ENCODE results near the gene KIF12.
A peak's percentile ranks its signal among the peaks of the same experiment; 100 is the strongest.

Gene KIF12

DNA sequence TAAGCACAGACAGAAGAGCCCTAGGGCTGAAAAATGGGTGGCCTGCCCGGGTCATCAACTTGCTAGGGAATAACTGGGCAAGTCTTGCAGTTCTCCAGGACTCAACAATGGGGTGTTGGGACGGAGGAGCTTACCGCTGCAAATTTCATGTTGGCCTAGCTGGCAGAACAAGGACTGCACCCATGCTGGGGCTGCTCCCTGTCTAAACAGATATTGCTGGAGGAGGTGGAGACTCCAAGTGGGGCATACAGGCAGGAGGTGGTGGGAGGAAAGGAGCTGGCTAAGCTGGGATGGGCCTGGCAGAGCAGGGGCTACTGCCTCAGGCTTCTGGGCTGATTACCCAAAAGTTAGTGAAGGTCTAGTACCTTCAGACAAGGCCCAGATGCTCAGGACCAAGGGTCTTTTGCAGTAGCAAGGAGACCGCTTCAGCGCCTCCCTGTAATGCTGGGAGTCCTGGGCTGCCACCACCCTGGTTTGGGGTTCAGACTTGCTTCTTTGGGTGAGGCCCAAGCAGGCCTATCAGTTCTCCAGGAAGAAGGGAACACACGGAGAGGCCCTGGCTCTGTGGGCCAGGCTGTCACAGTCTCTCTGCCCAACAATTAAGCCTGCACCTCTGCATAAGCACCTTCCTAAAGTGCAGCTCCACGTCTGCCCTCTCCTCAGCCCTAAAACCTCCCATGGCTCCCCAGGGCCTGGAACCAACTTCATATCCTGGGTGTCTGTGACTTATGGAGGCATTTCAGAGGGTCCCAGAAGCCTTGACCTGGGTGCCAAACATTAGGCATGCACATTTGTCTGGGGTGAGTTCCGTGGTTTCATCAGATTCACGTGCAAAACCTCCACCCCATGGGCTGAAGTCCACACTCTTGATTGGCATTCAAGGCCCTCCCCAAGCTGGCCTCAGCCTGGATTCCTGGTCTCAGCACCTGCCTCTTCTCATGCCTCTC is 24.2 kb upstream of the KIF12 start:
- no peak for DNase-seq (ENCODE audit: low spot score)

DNA sequence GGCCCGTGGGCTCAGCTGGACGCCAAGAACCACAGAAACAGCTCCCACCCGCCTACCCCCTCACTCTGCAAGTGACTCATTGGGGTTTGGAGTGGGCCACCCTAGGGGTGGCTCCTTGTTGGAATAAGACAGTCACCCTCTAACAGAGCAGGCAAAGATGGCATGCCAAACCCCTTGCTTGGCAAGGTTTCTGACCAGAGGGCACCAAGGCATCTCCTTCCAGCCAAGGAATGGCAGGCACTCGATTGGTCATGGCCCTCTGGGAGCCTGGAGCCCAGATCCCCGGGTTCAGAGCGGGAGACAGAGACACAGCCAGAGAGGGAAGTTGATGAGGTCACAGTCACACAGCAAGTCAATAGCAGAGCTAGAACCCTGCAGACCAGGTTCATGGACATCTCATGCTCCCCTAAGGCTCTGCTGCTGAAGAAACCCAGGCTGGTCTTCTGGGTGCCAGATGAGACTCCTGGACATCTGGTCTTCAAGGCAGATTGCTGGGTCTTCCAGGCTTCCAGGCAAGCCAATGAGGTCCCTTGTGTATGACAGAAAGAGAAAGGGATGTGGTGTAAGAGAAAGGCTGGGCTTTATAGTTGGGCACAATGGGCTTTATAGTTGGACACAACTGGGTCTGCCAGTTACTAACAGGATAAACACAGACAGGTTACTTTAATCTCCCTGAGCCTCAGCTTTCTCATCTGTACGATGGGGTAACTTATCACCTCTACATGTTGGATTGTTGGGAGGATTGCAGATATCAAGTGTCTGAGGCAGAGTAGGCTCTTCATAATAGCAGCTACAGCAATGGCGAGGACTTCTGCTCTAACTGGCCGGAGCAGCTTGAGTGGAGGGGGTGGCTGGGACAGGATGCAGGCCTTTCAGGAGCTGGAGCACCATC is 23.3 kb upstream of the KIF12 start:
- no peak for DNase-seq (ENCODE audit: low spot score)

DNA sequence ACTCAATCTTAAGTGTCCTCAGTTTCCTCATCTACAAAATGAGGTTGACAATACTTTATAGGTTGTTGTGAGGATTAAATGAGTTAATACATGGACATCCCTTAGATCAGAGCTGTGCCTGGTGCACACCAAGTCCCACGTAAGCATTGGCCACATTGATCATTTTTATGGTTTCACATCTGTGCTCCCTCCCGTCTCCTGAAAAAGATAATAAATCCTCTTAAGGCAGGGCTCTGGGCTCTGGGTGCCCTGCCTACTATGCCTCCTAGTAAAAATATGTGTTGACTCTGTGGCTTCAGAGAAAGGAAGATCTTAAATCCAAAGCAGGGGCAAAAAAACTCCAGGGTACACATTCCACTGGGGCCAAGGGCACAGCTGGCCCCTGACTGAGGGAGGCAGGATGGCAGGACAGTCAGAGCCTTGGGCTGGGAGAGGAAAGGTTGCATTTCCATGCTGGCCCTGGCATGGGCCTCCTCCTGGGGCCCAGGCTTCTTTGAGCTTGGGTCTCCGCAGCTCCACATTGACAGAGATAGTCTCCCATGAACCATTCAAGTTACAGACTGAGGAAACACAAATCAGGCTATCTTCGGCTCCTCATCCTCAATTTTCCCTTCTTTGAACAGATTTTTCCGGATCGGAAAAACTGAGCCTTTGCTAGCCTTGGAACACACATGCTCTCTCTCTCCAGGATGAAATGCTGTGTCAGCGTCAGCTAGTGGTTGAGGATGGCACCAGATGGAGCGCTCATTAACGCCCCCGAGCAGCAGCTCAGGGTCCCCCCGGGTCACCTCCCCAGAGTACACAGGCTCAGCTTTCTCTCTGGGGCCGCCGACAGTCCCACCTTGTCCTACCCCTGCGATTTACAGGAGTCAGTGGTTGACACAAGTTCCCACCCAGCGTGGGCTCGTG is 22.4 kb upstream of the KIF12 start:
- DNase-seq (ENCODE audit: low spot score) = no peak

DNA sequence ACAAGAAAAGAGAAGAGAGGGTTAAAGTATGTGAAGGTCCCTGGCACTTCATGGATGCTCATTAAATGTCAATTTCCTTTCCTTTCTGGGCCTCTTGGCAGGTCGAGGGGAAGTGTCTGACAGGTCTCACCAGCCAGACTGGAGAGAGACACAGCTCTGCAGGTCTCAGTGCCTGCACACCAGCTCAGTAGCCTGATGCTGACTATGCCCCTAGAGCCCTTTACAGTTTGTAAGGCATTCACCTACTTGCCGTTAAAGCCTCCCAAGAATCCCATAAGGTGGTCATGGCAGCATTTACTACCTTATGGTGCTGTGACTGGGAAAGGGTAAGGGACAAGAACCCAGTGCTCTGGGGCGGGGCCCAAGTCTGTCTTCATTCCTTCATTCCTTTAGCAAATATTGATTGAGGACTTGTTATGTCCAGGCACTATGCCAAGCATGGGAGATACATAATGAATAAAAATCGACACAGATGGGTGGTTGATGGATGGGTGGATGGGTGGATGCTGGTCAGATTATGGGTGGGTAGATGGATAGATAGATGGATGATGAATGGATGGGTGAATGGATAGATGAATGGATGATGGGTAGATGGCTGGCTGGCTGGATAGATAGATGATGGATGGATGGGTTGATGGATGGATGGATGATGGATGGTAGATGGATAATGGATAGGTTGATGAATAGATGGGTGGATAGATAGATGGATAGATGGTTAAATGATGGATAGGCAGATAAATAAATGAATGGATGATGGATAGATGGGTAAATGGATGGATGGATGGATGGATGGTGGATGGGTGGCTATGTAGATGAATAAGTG is 21.3 kb upstream of the KIF12 start:
- no peak for DNase-seq (ENCODE audit: low spot score)

DNA sequence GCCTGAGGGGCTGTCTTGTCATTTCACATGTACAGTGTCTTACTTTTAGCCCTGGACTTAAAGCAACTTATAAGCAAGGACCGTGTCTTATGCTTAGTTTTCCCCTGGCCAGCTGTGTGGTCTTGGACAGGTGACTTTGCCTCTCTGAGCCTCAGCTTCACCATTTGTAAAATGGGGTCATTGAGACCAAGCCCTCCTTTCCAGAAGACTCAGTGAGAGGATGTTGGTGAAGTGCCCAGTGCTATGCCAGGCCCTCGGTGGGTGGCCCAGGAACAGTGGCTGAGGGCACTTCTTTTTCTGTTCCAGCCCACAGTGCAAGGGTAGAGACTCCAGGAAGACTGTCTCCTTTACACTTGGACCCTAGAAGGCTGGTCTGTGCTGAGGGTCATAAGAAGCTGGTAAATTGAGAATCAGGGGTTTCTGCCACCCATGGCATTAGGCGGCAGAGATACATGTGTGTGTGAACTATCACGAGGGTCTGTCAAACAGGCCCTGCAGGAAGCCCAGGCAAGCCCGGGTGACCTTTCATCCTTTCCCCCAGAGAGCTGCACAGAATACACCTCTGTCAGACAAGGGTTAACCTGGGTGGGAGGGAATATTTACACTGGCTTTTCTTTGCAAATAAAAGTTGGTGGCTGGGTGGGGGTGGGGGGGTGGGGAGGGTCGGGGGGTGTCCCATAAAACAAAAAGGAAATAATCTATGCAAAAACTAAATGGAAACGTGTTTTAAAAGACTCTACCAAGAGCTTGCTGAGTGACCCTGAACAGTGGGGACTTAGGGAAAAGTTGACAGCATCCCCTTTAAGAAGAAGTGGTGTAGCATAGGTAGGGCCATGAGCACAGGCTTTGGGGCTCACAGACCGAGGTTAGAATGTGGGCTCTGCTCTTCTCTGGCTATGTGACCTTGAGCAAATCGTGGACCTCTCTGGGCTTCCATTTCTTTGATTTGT is 20.4 kb upstream of the KIF12 start:
- DNase-seq (ENCODE audit: low spot score) = no peak

DNA sequence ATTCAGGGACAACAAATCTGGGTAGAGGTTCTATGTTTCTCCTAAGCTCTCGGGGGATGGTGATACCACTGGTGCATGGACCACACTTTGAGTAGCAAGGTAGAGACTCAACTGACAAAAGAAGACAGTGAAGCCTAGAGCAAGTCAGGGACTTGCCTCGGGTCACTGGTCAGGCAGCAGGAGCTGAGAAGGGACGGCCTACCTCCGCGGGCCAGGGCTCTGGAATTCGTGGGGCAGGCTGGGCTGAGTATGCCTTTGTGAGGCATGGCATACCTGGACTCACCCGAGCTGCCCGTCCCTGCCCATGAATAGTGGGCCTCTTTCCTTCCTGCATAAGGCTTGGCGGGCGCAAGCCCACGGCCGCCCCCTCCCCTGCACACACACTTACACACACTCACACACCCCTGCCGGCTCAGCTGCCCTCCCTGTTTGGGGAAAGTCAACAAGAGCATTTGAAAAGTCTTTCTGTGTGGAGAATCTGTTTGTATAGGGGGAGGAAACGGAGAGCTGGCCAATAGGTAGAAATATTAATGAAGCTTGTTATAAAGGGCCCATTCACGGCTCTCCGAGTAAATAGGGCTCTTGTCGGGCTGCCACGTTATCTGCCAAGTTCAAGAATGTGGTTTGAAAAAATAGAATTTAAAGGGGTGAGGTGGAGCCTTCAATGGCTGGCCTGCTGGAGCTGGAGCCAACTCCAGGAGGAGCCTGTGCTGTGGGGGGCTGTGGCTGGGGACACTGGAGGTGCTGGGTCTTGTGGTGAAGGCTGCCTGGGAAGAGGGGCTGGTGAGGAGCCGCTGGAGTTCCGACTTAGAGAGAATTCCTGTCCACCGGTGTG is 19.1 kb upstream of the KIF12 start:
- no peak for DNase-seq (ENCODE audit: low spot score)

DNA sequence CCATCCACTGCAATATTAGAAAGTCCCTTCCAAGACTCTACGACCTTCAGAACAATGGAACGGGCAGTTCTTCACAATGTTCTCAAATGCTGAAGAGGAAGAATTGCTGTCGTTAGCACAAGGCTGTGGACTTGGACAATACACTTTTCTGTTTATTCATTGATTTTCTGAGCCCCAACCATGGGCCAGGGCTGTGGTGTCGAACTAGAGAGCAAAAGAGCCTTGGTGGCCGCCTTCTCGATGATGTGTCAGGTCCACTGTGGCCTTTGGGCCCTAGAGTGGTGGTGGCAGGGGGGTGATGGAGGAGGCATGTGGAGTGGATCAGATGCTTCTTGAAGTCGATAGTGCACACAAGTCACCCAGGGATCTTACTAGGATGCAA is 18.5 kb upstream of the KIF12 start:
- no peak for DNase-seq (ENCODE audit: low spot score)

DNA sequence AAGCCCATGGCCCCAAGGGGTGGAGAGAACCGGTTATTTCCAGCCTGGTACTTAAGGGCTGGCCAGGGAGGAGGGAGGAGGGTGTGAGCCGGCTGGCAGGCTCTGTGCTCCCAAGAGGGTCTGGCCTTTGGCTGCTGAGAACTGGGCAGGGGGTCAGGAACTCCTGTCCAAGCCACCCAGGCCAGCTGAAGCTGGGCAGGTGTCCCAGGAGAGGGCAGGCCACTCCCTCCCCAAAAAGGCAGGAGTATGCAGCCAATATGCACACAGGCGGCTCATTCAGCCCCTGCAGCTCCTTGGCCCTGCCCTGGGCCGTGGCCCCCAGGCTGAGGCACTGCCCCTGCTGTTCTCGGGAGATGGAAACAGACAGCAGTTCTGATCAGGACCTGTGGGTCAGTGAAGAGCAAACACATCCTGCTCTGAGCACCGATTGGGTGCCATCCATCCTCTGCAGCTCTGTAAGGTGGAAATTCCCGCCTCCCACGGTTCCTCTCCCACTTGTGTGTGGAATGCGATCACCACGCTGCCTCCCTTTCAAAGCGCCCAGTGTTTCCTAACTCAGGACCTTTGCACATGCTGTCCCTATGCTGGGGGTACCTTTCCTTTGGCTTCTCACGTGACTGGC is 17.1 kb upstream of the KIF12 start:
- DNase-seq (ENCODE audit: low spot score) = no peak

DNA sequence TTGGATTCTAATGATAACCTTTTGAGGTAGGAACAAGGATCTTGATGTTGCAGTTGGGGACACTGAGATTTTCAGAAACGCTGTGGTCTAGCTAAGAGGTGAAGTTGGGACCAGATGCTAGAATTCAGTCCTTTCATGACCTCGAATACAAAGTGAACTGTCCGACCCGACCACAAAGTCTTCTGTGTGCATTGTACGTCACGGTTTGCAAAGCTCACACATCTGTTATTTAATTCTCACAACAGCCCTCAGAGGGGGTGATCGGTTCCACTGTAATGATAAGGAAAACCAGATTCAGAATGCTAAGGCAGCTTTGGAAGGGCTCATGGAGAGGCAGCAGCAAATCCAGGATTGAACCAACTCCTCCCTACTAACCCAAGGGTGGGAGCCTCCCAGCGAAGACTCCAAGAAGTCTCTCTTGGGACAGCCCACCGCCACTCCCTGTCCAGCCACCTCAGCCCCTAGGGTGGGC is 16.6 kb upstream of the KIF12 start:
- DNase-seq (ENCODE audit: low spot score) = no peak

DNA sequence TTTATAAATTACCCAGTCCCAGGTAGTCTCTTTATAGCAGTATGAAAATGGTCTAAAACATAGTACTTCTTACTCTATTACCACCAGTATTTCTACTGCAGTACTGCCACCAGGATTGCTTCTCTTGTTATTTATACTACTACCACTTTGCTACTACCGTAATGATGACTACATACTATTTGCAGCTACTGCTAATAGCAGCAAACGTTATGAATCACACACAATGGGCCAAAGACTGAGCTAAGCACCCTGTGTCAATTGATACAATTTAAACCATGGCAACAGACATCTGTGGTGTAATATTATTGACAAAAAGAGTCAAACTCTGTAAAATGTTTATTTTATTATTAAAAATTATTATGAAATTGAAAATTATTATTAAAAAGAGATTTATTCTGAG is 15.3 kb upstream of the KIF12 start:
- no peak for DNase-seq (ENCODE audit: low spot score)

DNA sequence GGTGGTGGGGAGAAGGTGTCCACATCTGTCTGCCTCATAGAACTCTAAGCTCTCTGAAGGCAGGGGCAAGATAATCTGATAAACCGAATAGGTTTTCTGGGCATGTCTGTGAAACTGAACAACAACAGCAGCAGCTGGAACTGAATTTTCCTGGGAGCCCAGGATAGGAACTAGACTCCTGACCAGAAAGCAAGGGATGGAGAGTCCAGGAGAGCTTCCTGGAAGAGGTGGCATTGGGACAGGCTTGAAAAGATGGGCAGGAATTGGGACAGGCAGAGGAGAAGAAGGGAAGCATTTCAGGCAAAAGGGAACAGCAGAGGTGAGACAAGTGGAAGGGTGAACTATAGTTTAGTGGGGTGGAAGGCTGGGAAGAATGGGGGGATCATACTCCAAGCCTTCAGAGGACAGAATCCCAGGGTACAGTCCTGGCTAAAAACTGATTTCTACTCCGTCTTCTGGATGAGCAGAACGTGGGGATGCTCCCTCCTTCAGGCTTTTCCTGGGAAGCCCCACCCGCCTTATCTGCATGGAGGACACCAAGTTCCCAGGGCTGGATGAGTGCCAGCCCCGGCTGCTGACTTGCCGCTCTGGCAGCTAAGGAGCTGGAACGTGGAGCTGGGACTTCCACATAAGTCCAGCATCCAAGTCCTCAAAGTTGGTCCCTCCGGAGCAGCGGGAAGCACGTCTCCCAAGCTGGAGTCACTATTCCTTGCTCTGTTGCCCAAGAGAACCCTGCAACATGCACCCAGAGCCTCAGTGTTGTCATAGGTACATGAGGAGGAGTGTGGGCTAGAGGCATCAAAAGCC is 13.9 kb upstream of the KIF12 start:
- no peak for DNase-seq (ENCODE audit: low spot score)

DNA sequence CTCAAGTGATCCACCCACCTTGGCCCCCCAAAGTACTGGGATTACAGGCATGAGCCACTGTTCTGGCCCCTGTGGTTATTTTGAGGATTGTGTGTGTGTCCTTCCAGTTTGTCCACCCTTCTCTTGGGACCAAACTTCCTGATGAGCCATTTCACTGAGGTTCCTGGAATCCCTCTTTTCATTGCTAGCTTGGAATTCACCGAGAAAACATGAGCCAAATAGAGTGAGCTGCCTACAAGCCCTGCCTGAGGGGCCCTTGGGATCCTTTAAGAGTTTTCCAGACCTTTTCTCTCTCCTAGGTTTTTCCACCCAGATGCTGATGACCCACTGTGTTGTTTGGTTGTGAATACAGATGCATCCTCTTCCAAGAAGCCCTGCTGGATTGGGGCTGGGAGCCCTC is 13.2 kb upstream of the KIF12 start:
- DNase-seq (ENCODE audit: low spot score) = no peak

DNA sequence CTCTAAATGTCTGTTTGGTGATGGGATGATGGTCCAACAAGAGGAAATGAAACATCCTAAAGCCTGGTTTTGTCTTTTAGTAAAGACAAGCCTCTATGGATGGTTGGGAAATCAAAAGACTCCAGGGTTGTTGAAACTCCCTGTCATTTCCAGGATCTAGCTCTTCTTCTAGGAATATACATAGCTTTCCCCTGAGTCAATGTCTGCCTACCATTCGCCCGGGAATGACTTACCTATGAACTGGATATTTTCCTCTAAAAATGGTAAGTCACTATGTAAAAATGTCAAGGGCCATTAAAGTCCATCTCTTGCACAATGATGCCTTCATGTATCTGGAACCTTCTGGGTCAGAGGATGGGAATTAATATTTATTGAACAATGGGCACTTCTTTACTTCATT is 11.1 kb upstream of the KIF12 start:
- no peak for DNase-seq (ENCODE audit: low spot score)

DNA sequence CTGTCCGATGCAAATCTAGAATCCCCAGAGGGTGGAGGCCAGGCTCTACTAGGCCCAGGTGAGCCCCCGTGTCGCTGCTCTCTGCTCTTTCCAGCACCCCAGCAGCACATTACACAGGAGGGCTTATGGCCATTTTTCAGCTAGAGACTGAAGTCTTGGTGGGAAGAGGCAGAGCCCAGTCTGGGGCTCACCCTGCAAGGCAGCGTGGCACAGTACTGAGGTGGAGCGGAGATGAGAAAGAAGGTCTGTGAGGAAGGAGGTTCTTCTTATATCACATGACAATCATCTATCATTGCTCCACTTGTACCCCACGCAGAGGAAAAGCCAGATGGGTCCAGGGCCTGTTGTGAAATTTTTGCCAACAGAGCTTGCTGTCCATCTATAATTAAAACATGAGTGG is 10.0 kb upstream of the KIF12 start:
- DNase-seq (ENCODE audit: low spot score) = no peak

DNA sequence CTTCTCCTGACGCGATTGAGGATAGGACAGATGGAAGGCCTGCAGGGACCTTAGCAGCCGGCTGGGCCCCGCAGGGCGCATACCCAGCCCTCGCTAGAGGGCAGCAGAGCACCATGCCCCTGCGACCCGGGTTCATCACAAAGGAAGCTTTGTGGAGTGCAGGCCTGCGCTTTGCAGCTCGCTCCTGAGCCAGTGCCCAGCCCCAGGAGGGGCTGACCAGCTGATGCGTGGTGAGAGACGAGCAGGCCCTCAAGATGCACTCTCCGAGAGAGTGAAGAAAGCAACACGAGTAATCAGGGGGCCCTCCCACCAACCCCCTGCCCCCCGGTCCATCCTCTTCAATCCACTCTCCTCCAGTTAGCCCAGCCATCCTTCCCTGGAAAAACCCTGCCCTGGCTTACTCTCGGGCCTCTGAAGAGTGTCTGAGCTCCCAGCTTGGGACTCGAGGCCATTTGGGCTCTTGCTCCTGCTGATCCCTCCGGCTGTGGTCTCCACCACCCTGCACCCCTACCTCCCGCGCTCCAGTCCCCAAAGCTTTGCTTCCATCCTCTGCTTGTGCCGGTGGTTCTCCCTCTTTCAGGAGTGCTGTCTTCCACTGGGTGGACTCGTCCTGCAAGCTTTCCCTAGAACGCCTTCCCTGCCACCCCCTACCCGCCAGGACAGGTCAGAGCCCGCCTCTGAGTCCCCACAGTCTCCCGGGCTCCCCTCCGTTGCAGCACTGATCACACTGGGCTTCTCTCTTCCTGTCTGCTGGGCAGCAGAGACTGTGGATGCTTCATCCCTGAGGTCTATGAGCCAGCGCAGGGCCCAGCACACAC is 9.1 kb upstream of the KIF12 start:
- peak; percentile 71 for DNase-seq (ENCODE audit: low spot score)

DNA sequence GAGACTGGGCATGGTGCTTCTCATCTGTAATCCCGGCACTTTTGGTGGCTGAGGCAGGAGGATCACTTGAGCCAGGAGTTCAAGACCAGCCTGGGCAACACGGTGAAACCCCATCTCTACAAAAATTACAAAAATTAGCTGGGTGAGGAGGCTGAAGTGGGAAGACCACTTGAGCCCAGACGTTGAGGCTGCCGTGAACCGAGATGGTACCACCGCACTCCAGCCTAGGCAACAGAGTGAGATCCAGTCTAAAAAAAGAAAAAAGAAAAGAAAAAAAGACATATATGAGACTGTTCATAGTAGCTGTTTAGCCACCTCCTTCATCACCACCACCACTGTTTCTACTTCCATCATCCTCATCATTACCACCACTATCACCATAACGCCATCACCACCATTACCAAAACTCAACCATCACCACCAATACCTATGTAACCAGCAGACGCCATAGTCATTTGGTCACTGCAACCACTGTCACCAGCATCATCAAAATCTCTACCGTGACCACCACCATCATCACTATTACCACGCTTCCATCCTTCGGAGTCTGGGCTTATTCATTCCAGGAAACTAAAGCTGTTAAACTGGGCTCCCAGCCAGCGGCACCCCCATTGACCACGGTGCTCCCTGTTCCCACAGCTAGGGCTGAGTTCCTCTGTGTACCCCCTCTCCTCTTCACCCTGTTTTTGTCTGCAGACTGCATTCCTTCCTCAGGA is 8.4 kb upstream of the KIF12 start:
- no peak for DNase-seq (ENCODE audit: low spot score)

Measured in SK-N-DZ (cell line).